GM12878 (cell line): Measurements from ENCODE around the gene ZGLP1.

Experiments
- HDAC2 ChIP-seq: fragments of 200-600 bp; sonication (generic); IDR thresholded peaks from 2 replicates; pipeline ENCODE4 v1.6.1; 2017
- NFYB ChIP-seq: IDR thresholded peaks from 2 replicates; pipeline ENCODE4 v1.6.1; 2011; ENCODE audit warnings: low read depth, mild to moderate bottlenecking, low read length, improper control_type of control experiment, moderate library complexity; ENCODE audit not compliant: insufficient read depth
- SIN3A ChIP-seq: IDR thresholded peaks from 2 replicates; pipeline ENCODE4 v1.6.1; 2012; ENCODE audit warnings: low read depth, low read length, improper control_type of control experiment
- SMC3 ChIP-seq: IDR thresholded peaks from 2 replicates; pipeline ENCODE4 v1.6.1; 2011; ENCODE audit warnings: low read length, improper control_type of control experiment, borderline replicate concordance

- TF ChIP-seq HDAC2 = no peak
- no peak for TF ChIP-seq NFYB
- TF ChIP-seq SMC3 = no peak
- no peak for TF ChIP-seq SIN3A
These were observed 24.4 kb upstream of the ZGLP1 start for GRCh38 chr19:10333758-10334587.
